RWPE2 (cell line): ENCODE results near the gene SPATA9.

Experiments
- ATAC-seq: fragments of 200-7000 bp; cut with Tn5 transposase; 3 replicates; pipeline ENCODE4 v1.9.1; 2021; ENCODE audit warnings: low read depth
- DNase-seq: peaks from one replicate; pipeline ENCODE4 v3.0.0-alpha.2; 2020; ENCODE audit warnings: low spot score
- H3K27ac ChIP-seq: fragments of 450-650 bp; 2 replicates; pipeline ENCODE4 v1.5.1; 2017; ENCODE audit warnings: mild to moderate bottlenecking; ENCODE audit not compliant: poor library complexity, severe bottlenecking
- H3K27me3 ChIP-seq: fragments of 250-450 bp; sonication (Bioruptor Pico); 2 replicates; pipeline ENCODE4 v1.5.1; 2021; ENCODE audit warnings: mild to moderate bottlenecking, moderate library complexity; ENCODE audit not compliant: insufficient read depth, poor library complexity, severe bottlenecking
- H3K36me3 ChIP-seq: fragments of 250-450 bp; sonication (Bioruptor Pico); 2 replicates; pipeline ENCODE4 v1.5.1; 2020; ENCODE audit warnings: low read depth, mild to moderate bottlenecking, moderate library complexity
- H3K4me1 ChIP-seq: fragments of 250-450 bp; sonication (Bioruptor Pico); 2 replicates; pipeline ENCODE4 v1.5.1; 2021; ENCODE audit warnings: mild to moderate bottlenecking, moderate library complexity; ENCODE audit not compliant: insufficient read depth, poor library complexity, severe bottlenecking
- H3K4me3 ChIP-seq: fragments of 250-450 bp; sonication (Bioruptor Pico); 2 replicates; pipeline ENCODE4 v1.5.1; 2021; ENCODE audit warnings: mild to moderate bottlenecking, moderate library complexity; ENCODE audit not compliant: severe bottlenecking
- H3K9me3 ChIP-seq: fragments of 250-450 bp; sonication (Bioruptor Pico); 2 replicates; pipeline ENCODE4 v1.5.1; 2021; ENCODE audit warnings: mild to moderate bottlenecking, moderate library complexity; ENCODE audit not compliant: severe bottlenecking
- CTCF ChIP-seq: fragments of 450-650 bp; IDR thresholded peaks from one replicate; pipeline ENCODE4 v1.5.1; 2017; ENCODE audit warnings: mild to moderate bottlenecking, moderate library complexity; ENCODE audit not compliant: poor library complexity, severe bottlenecking

SPATA9 gene

GRCh38 chr5:95686651-95687050, 3.9 kb upstream of the SPATA9 start:
- ATAC-seq = peak; percentile 60; the same call in 2 of the 3 replicates
- no peak overlapping the region for H3K27ac ChIP-seq
- H3K9me3 ChIP-seq = no peaks in the 10 kb centered on the region
- H3K4me1 ChIP-seq = no peaks in the 10 kb centered on the region
- H3K36me3 ChIP-seq = no peaks in the 10 kb centered on the region
- DNase-seq = no peak
- H3K27me3 ChIP-seq = no peaks in the 10 kb centered on the region
- TF ChIP-seq CTCF = no peak
- no peak overlapping the region for H3K4me3 ChIP-seq

- no peak for DNase-seq
- H3K4me1 ChIP-seq = no peaks in the 10 kb centered on the region
- H3K27ac ChIP-seq = no peak overlapping the region
- TF ChIP-seq CTCF = no peak
- no peaks in the 10 kb centered on the region for H3K9me3 ChIP-seq
- no peaks in the 10 kb centered on the region for H3K36me3 ChIP-seq
- ATAC-seq = no peak
- H3K4me3 ChIP-seq = no peak overlapping the region
- no peaks in the 10 kb centered on the region for H3K27me3 ChIP-seq
These were observed 1.6 kb upstream of the SPATA9 start for GRCh38 chr5:95684361-95684760.

GRCh38 chr5:95673081-95673480, 9.7 kb downstream of the SPATA9 start:
- no peaks in the 10 kb centered on the region for H3K36me3 ChIP-seq
- no peak overlapping the region for H3K27ac ChIP-seq
- TF ChIP-seq CTCF = no peak
- peaks cover 6% of the 10 kb centered on the region for H3K4me1 ChIP-seq
- H3K4me3 ChIP-seq = no peak overlapping the region
- DNase-seq = no peak
- no peaks in the 10 kb centered on the region for H3K27me3 ChIP-seq
- H3K9me3 ChIP-seq = no peaks in the 10 kb centered on the region
- no peak for ATAC-seq

GRCh38 chr5:95672641-95673040, 10.2 kb downstream of the SPATA9 start:
- no peaks in the 10 kb centered on the region for H3K9me3 ChIP-seq

More at GRCh38 chr5:95672641-95673040, 10.2 kb downstream of the SPATA9 start:
- H3K36me3 ChIP-seq = no peaks in the 10 kb centered on the region
- H3K4me3 ChIP-seq = no peak overlapping the region
- no peak for DNase-seq
- H3K4me1 ChIP-seq = peaks cover 8% of the 10 kb centered on the region
- H3K27me3 ChIP-seq = no peaks in the 10 kb centered on the region
- no peak for ATAC-seq
- H3K27ac ChIP-seq = no peak overlapping the region
- no peak for TF ChIP-seq CTCF
